Stimulated activated CD8-positive, alpha-beta memory T cell treated with anti-CD3 and anti-CD28 coated beads, Interleukin-7, amount 100 ng/mL, for 1 hour (primary cell): ENCODE results near the gene MAML2.

Experiments used
- DNase-seq, 2 donors: peaks; one replicate each; pipeline ENCODE4 v3.0.0-alpha.2; 2020; ENCODE audit warnings: low read depth in 2 of 2

Gene MAML2

GRCh38 chr11:96070453-96070852 lies 272.5 kb downstream of the MAML2 start:
- DNase-seq, result no peak

- DNase-seq, result no peak
Measured at GRCh38 chr11:96067160-96067559, 275.8 kb downstream of the MAML2 start.

- DNase-seq, result no peak
Measured at GRCh38 chr11:96065379-96065778, 277.6 kb downstream of the MAML2 start.

- DNase-seq, result no peak
Measured at GRCh38 chr11:96063886-96064285, 279.1 kb downstream of the MAML2 start.

- no peak for DNase-seq
Measured at GRCh38 chr11:96063053-96063452, 279.9 kb downstream of the MAML2 start.

- DNase-seq, result no peak
Measured at GRCh38 chr11:96062134-96062533, 280.9 kb downstream of the MAML2 start.

GRCh38 chr11:96061730-96062129 lies 281.3 kb downstream of the MAML2 start:
- no peak for DNase-seq

- no peak for DNase-seq
Measured at GRCh38 chr11:96061069-96061468, 281.9 kb downstream of the MAML2 start.

- no peak for DNase-seq
Measured at GRCh38 chr11:96057502-96057901, 285.5 kb downstream of the MAML2 start.

- DNase-seq, result no peak
Measured at GRCh38 chr11:96056576-96056975, 286.4 kb downstream of the MAML2 start.

- DNase-seq, result no peak
Measured at GRCh38 chr11:96055706-96056387, 287.1 kb downstream of the MAML2 start.

GRCh38 chr11:96054870-96055705 lies 287.9 kb downstream of the MAML2 start:
- no peak for DNase-seq

GRCh38 chr11:96052921-96053651 lies 289.9 kb downstream of the MAML2 start:
- no peak for DNase-seq

GRCh38 chr11:96051820-96052219 lies 291.2 kb downstream of the MAML2 start:
- no peak for DNase-seq

GRCh38 chr11:96050435-96051182 lies 292.4 kb downstream of the MAML2 start:
- DNase-seq, result no peak

- DNase-seq, result no peak
Measured at GRCh38 chr11:96049426-96049825, 293.6 kb downstream of the MAML2 start.

GRCh38 chr11:96045622-96046456 lies 297.2 kb downstream of the MAML2 start:
- DNase-seq, result no peak

GRCh38 chr11:96044747-96045146 lies 298.2 kb downstream of the MAML2 start:
- DNase-seq, result no peak

GRCh38 chr11:96044311-96044710 lies 298.7 kb downstream of the MAML2 start:
- DNase-seq, result no peak

GRCh38 chr11:96043291-96043690 lies 299.7 kb downstream of the MAML2 start:
- DNase-seq, result no peak

- DNase-seq, result no peak
Measured at GRCh38 chr11:96038046-96038445, 304.9 kb downstream of the MAML2 start.
